HepG2 (cell line): ENCODE data around the gene RAB20. TPM values are rescaled to one million over a fixed set of nuclear protein-coding genes. Genes with fewer than 3 reads are reported as not detected.

Experiments
- ATAC-seq: fragments of 200-7000 bp; cut with Tn5 transposase; 3 replicates; pipeline ENCODE4 v1.9.1; 2020; ENCODE audit warnings: mild to moderate bottlenecking, moderate library complexity
- BruUV-seq: library from RNA; stranded (reverse); fragments of 400-500 nt; replicated peaks from 2 replicates; lab custom pipeline; 2021; lab: Mats Ljungman, UMichigan
- CTCF ChIA-PET: fragments of 300-600 bp; formaldehyde crosslinking; extraction: SDS; loops from one replicate; lab custom pipeline; 2021; ENCODE audit warnings: low total read pairs, inconsistent platforms, low intra/inter-chr PET ratio; lab: Yijun Ruan, JAX
- POLR2A ChIA-PET: fragments of 350-600 bp; sonication (Branson Sonifier 250); formaldehyde crosslinking; loops from one replicate; lab custom pipeline; 2020; ENCODE audit warnings: antibody characterized with exemption, inconsistent platforms; lab: Yijun Ruan, JAX
- DNase-seq: peaks from one replicate; pipeline ENCODE4 v3.0.0-alpha.2; 2015; ENCODE audit warnings: low spot score
- FAIRE-seq: peaks from 3 replicates; lab custom pipeline; 2011; peaks lifted over from hg19 to GRCh38; lab: Jason Lieb, UNC
- H2AFZ ChIP-seq: one replicate; pipeline ENCODE4 v1.6.1; 2011; ENCODE audit warnings: low read length, inconsistent platforms
- H3K27ac ChIP-seq: fragments of 300-600 bp; 3 replicates; pipeline ENCODE4 v1.8.0; 2011; ENCODE audit warnings: mixed run types, mild to moderate bottlenecking, mixed read lengths, low read length, inconsistent platforms; ENCODE audit not compliant: insufficient read depth; ENCODE audit errors: extremely low read length
- H3K27me3 ChIP-seq, 2 experiments: fragments of 200-600 bp in 1 of 2; 2 replicates in 1 of 2; 3 replicates in 1 of 2; pipeline versions ENCODE4 v1.6.0 to v1.8.0; 2011; ENCODE audit warnings: low read length in 2 of 2, mild to moderate bottlenecking in 2 of 2, moderate library complexity in 2 of 2, inconsistent platforms in 1 of 2; ENCODE audit not compliant: insufficient read depth in 2 of 2, control insufficient read depth in 1 of 2
- H3K36me3 ChIP-seq, 2 experiments: fragments of 200-600 bp in 1 of 2; replicated peaks in 1 of 2; 2 replicates in 1 of 2; 3 replicates in 1 of 2; pipeline versions ENCODE4 v1.5.1 to v1.8.0; 2011; ENCODE audit warnings: low read length in 2 of 2, inconsistent platforms in 1 of 2; ENCODE audit not compliant: insufficient read depth in 2 of 2, control insufficient read depth in 1 of 2
- H3K4me1 ChIP-seq: 2 replicates; pipeline ENCODE4 v1.5.1; 2012; ENCODE audit warnings: low read length, inconsistent platforms; ENCODE audit not compliant: insufficient read depth
- H3K4me2 ChIP-seq: 2 replicates; pipeline ENCODE4 v1.6.0; 2011; ENCODE audit warnings: low read depth, low read length, inconsistent platforms
- H3K4me3 ChIP-seq, 3 experiments: fragments of 200-600 bp in 1 of 3; sonication (generic), shearing (Covaris generic) in 1 of 3; replicated peaks in 1 of 3; 2 replicates each; pipeline ENCODE4 v1.5.1; 2011 to 2016; ENCODE audit warnings: low read length in 3 of 3, inconsistent platforms in 2 of 3, low read depth in 2 of 3, mild to moderate bottlenecking in 2 of 3, control low read depth in 1 of 3, mixed read lengths in 1 of 3; ENCODE audit not compliant: insufficient read depth in 1 of 3
- H3K79me2 ChIP-seq: one replicate; pipeline ENCODE4 v1.6.1; 2011; ENCODE audit warnings: low read length, inconsistent platforms; ENCODE audit not compliant: insufficient read depth
- H3K9ac ChIP-seq: 2 replicates; pipeline ENCODE4 v1.6.0; 2011; ENCODE audit warnings: mild to moderate bottlenecking, low read depth, low read length, inconsistent platforms; ENCODE audit not compliant: insufficient read depth
- H3K9me3 ChIP-seq: 2 replicates; pipeline ENCODE4 v1.5.1; 2012; ENCODE audit warnings: mild to moderate bottlenecking, low read length
- H4K20me1 ChIP-seq: 2 replicates; pipeline ENCODE4 v1.6.0; 2011; ENCODE audit warnings: inconsistent platforms, mild to moderate bottlenecking, low read length, moderate library complexity; ENCODE audit not compliant: insufficient read depth
- EHMT2 ChIP-seq: fragments of 200-600 bp; sonication (generic); IDR thresholded peaks from 2 replicates; pipeline ENCODE4 v1.7.0; 2017; ENCODE audit warnings: antibody characterized with exemption, low read depth, low read length, borderline replicate concordance
- PAF1 ChIP-seq: IDR thresholded peaks from 2 replicates; pipeline ENCODE4 v1.6.1; 2016; ENCODE audit warnings: missing genetic modification reagents, missing compliant biosample characterization
- PITX1 ChIP-seq: sonication (generic); formaldehyde crosslinking; IDR thresholded peaks from 2 replicates; pipeline ENCODE4 v1.5.1; 2020; ENCODE audit warnings: mild to moderate bottlenecking, missing genetic modification reagents
- SOX13 ChIP-seq, 3 experiments: fragments of 450-650 bp in 1 of 3; sonication (generic) in 1 of 3; formaldehyde crosslinking in 1 of 3; IDR thresholded peaks in 2 of 3; conservative IDR thresholded peaks in 1 of 3; 2 replicates each; pipeline versions ENCODE4 v1.5.0 to v1.6.1; 2016 to 2020; ENCODE audit warnings: antibody characterized with exemption in 1 of 3, mild to moderate bottlenecking in 1 of 3, missing compliant biosample characterization in 1 of 3, missing genetic modification reagents in 1 of 3, moderate library complexity in 1 of 3
- SOX5 ChIP-seq: IDR thresholded peaks from 2 replicates; pipeline ENCODE4 v1.6.1; 2016; ENCODE audit warnings: borderline replicate concordance
- SOX6 ChIP-seq, 2 experiments: fragments of 450-650 bp in 1 of 2; sonication (generic) in 1 of 2; formaldehyde crosslinking in 1 of 2; IDR thresholded peaks; 2 replicates each; pipeline versions ENCODE4 v1.4.0 to v1.6.1; 2017 to 2020; ENCODE audit warnings: antibody characterized with exemption in 1 of 2, mild to moderate bottlenecking in 1 of 2, missing genetic modification reagents in 1 of 2
- WGBS: methylation state at CpG from one replicate; pipeline ENCODE4 v1.1.6; 2017; ENCODE audit warnings: low lambda C conversion rate; 5-methylcytosine and 5-hydroxymethylcytosine counted together
- in situ Hi-C: cut with HindIII; loops from 2 replicates; pipeline ENCODE4 v1.10.0; 2017; ENCODE audit warnings: low pct_unique_long_range_greater_than_20kb; ENCODE audit not compliant: extremely low pct_ligation_motif_present
- intact Hi-C: fragments of 100-400 bp; cut with micrococcal nuclease; formaldehyde crosslinking; loops from one replicate; pipeline ENCODE4 v1.10.0; 2022; ENCODE audit not compliant: unreplicated experiment
- polyA plus RNA-seq, 8 experiments: library from polyadenylated mRNA; depleted of rRNA in 3 of 8; stranded (reverse) in 7 of 8; unstranded in 1 of 8; fragments of >200 nt; fragmentation: Illumina TruSeq in 4 of 8; extraction: Trizol in 4 of 8; gene quantifications; 2 replicates each; pipeline versions ENCODE4 v1.2.1 to v1.2.3, GENCODE V29; 2011 to 2016; ENCODE audit warnings: low read depth in 4 of 8, missing spikeins in 1 of 8, mixed read lengths in 1 of 8; ENCODE audit not compliant: insufficient read depth in 1 of 8
- total RNA-seq, 5 experiments: library from RNA; depleted of rRNA; stranded (reverse); fragments of >200 nt; fragmentation: Illumina TruSeq; extraction: Trizol; gene quantifications; 2 replicates each; pipeline ENCODE4 v1.2.3, GENCODE V29; 2016; ENCODE audit warnings: low read depth in 1 of 5
- TF ChIP-seq, protein P1 (sequence below): IDR thresholded peaks from 2 replicates; pipeline ENCODE4 v1.6.1; 2016; ENCODE audit warnings: low read depth, control low read depth
- TF ChIP-seq, protein P2 (sequence below): sonication (generic); formaldehyde crosslinking; IDR thresholded peaks from 2 replicates; pipeline ENCODE4 v1.5.1; 2020; ENCODE audit warnings: mild to moderate bottlenecking, missing genetic modification reagents, moderate library complexity

RAB20 gene
- total and polyA plus RNA-seq, 2 of the 13 experiments (the other 11 are each of a cell fraction or from before 2014, with no cell fraction given): 15.6 to 30.5 TPM

DNA sequence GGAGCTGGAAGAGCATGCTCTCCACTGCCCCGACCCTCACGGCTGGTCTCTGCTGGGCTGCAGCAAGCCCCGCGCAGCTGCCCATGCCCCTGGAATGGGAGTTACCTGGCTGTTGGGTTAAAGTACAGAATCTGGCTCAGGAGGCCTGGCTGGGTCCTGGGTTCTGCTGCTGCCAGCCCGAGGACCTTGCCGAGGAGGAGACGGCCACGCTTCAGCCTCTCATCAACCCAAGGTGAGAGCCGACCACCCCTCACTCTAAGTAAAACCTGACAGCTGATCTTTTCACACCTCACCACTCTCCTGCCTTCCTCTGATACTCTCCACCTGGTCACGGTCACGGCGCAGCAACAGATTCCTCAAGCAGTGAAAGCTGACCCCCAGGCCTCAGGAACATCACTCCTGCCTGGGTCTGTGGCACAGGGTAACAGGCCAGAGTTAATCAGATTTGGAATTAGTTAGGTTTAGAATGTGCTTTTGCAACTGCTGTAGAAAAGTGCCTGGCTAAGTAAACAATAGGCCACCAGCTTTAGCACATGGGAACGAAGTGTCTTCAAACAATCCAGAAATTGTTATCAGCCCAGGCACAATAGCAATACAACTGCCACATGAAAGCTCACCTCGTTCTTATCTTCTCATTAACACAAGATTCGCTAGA lies 20.5 kb downstream of the RAB20 start:
- no peak overlapping the region for H3K4me3 ChIP-seq
- peaks cover 33% of the 10 kb centered on the region for H3K79me2 ChIP-seq
- in situ Hi-C loops (no loop called here), intact Hi-C loops (no loop called here)
- H3K4me2 ChIP-seq: no peak overlapping the region
- H3K27me3 ChIP-seq: no peaks in the 10 kb centered on the region
- no TSS peak for BruUV-seq
- CTCF ChIA-PET: no interaction called here
- H3K9ac ChIP-seq: no peak overlapping the region
- H2AFZ ChIP-seq: no peak overlapping the region
- H3K27ac ChIP-seq: peak overlapping the region; percentile 14
- WGBS: 86% methylated on average over 15 of the region's 15 CpGs
- H3K4me1 ChIP-seq: peaks cover 11% of the 10 kb centered on the region
- H4K20me1 ChIP-seq: peaks cover 10% of the 10 kb centered on the region; the same call in 1 of the 2 replicates
- H3K36me3 ChIP-seq: peaks cover 2 to 17% of the 10 kb centered on the region in 2 experiments; a peak in 3 of 5 replicates
- TF ChIP-seq PITX1 (no peak), EHMT2 (no peak), PAF1 (no peak), SOX13 (IDR thresholded peaks at IDR 0.05) (no peak), SOX13 (CRISPR knock-in tag; conservative IDR thresholded peaks at IDR 0.05 in 1 of 2, IDR thresholded peaks at IDR 0.05 in 1 of 2) (peak in 1 of 2 experiments; percentile 80; a peak in 2 of 4 replicates), SOX6 (IDR thresholded peaks at IDR 0.05) (no peak), SOX6 (CRISPR knock-in tag; IDR thresholded peaks at IDR 0.05) (peak; percentile 54; the same call in 1 of the 2 replicates), SOX5 (CRISPR knock-in tag) (peak; percentile 36; the same call in 1 of the 2 replicates)
- TF ChIP-seq, protein P1, sequence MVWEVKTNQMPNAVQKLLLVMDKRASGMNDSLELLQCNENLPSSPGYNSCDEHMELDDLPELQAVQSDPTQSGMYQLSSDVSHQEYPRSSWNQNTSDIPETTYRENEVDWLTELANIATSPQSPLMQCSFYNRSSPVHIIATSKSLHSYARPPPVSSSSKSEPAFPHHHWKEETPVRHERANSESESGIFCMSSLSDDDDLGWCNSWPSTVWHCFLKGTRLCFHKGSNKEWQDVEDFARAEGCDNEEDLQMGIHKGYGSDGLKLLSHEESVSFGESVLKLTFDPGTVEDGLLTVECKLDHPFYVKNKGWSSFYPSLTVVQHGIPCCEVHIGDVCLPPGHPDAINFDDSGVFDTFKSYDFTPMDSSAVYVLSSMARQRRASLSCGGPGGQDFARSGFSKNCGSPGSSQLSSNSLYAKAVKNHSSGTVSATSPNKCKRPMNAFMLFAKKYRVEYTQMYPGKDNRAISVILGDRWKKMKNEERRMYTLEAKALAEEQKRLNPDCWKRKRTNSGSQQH (CRISPR knock-in tag): no peak
- TF ChIP-seq, protein P2, sequence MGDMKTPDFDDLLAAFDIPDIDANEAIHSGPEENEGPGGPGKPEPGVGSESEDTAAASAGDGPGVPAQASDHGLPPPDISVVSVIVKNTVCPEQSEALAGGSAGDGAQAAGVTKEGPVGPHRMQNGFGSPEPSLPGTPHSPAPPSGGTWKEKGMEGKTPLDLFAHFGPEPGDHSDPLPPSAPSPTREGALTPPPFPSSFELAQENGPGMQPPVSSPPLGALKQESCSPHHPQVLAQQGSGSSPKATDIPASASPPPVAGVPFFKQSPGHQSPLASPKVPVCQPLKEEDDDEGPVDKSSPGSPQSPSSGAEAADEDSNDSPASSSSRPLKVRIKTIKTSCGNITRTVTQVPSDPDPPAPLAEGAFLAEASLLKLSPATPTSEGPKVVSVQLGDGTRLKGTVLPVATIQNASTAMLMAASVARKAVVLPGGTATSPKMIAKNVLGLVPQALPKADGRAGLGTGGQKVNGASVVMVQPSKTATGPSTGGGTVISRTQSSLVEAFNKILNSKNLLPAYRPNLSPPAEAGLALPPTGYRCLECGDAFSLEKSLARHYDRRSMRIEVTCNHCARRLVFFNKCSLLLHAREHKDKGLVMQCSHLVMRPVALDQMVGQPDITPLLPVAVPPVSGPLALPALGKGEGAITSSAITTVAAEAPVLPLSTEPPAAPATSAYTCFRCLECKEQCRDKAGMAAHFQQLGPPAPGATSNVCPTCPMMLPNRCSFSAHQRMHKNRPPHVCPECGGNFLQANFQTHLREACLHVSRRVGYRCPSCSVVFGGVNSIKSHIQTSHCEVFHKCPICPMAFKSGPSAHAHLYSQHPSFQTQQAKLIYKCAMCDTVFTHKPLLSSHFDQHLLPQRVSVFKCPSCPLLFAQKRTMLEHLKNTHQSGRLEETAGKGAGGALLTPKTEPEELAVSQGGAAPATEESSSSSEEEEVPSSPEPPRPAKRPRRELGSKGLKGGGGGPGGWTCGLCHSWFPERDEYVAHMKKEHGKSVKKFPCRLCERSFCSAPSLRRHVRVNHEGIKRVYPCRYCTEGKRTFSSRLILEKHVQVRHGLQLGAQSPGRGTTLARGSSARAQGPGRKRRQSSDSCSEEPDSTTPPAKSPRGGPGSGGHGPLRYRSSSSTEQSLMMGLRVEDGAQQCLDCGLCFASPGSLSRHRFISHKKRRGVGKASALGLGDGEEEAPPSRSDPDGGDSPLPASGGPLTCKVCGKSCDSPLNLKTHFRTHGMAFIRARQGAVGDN (CRISPR knock-in tag): 0 out of 2 replicates have a peak, but pooled peaks have one; percentile 9
- ATAC-seq (peak; percentile 50), FAIRE-seq (no peak), DNase-seq (no peak)
- POLR2A ChIA-PET: interaction anchor here (1.5 kb wide), 1 partner anchor 21 kb away, joined by 6 read pairs; the partner anchor contains the start of gene RAB20
- no peaks in the 10 kb centered on the region for H3K9me3 ChIP-seq
